PC-9 (cell line): Measurements from ENCODE around the gene HNRNPAB. TPM values are rescaled to one million over a fixed set of nuclear protein-coding genes. Genes with fewer than 3 reads are reported as not detected.

Experiments used
- BruUV-seq: library from RNA; stranded (reverse); fragments of 400-500 nt; replicated peaks from 2 replicates; lab custom pipeline; 2021; lab: Mats Ljungman, UMichigan
- CTCF ChIA-PET: fragments of 300-600 bp; sonication (Branson Sonifier 250); formaldehyde crosslinking; loops from one replicate; lab custom pipeline; 2022; ENCODE audit warnings: antibody characterized with exemption; lab: Charles Lee
- POLR2A ChIA-PET: fragments of 300-600 bp; sonication (Branson Sonifier 250); formaldehyde crosslinking; loops from one replicate; lab custom pipeline; 2022; ENCODE audit warnings: antibody characterized with exemption; ENCODE audit not compliant: unreplicated experiment; lab: Charles Lee
- DNase-seq, 2 experiments: peaks; one replicate each; pipeline versions ENCODE4 v3.0.0 to v3.0.0-alpha.2; 2015 to 2022; ENCODE audit warnings: mixed read lengths in 1 of 2
- H2AFZ ChIP-seq: fragments of 200-600 bp; sonication (generic); 2 replicates; pipeline ENCODE4 v1.8.1; 2017; ENCODE audit warnings: antibody characterized with exemption
- H3F3A ChIP-seq: fragments of 200-600 bp; sonication (generic); 2 replicates; pipeline ENCODE4 v1.8.1; 2017; ENCODE audit warnings: antibody characterized with exemption, mild to moderate bottlenecking, low read depth; ENCODE audit not compliant: insufficient read depth
- H3K27ac ChIP-seq: fragments of 200-600 bp; sonication (generic); 2 replicates; pipeline ENCODE4 v1.6.1; 2016; ENCODE audit warnings: mixed run types
- H3K27me3 ChIP-seq: fragments of 200-600 bp; sonication (generic); 2 replicates; pipeline ENCODE4 v1.6.1; 2016; ENCODE audit warnings: low read depth, mixed run types; ENCODE audit not compliant: insufficient read depth
- H3K36me3 ChIP-seq: fragments of 200-600 bp; sonication (generic); 2 replicates; pipeline ENCODE4 v1.6.1; 2016; ENCODE audit warnings: low read depth, mixed run types
- H3K4me1 ChIP-seq: fragments of 200-600 bp; sonication (generic); replicated peaks from 2 replicates; pipeline ENCODE4 v1.6.1; 2016; ENCODE audit warnings: mixed run types; ENCODE audit not compliant: insufficient read depth
- H3K4me2 ChIP-seq: fragments of 200-600 bp; sonication (generic); 2 replicates; pipeline ENCODE4 v1.6.1; 2017; ENCODE audit warnings: mixed run types
- H3K4me3 ChIP-seq: fragments of 200-600 bp; sonication (generic); 2 replicates; pipeline ENCODE4 v1.6.1; 2016; ENCODE audit warnings: mixed run types
- H3K79me2 ChIP-seq: fragments of 200-600 bp; sonication (generic); 2 replicates; pipeline ENCODE4 v1.6.1; 2017; ENCODE audit warnings: low read depth, mixed run types
- H3K9me2 ChIP-seq: fragments of 200-600 bp; sonication (generic); 2 replicates; pipeline ENCODE4 v1.8.1; 2017; ENCODE audit warnings: mild to moderate bottlenecking; ENCODE audit not compliant: insufficient read depth
- H3K9me3 ChIP-seq: fragments of 200-600 bp; sonication (generic); 2 replicates; pipeline ENCODE4 v1.8.1; 2016; ENCODE audit warnings: low read depth; ENCODE audit not compliant: insufficient read depth
- H4K20me1 ChIP-seq: fragments of 200-600 bp; sonication (generic); 2 replicates; pipeline ENCODE4 v1.8.1; 2017; ENCODE audit not compliant: insufficient read depth
- CTCF ChIP-seq: fragments of 200-600 bp; sonication (generic); conservative IDR thresholded peaks from 2 replicates; pipeline ENCODE4 v1.6.1; 2017; ENCODE audit warnings: mixed run types, antibody characterized with exemption, mild to moderate bottlenecking, moderate library complexity
- EZH2 ChIP-seq: fragments of 200-600 bp; sonication (generic); IDR thresholded peaks from 2 replicates; pipeline ENCODE4 v1.8.0; 2017; ENCODE audit warnings: antibody characterized with exemption, low read depth
- intact Hi-C: fragments of 100-400 bp; cut with micrococcal nuclease; formaldehyde crosslinking; loops from one replicate; pipeline ENCODE4 v1.10.0; 2022; ENCODE audit not compliant: unreplicated experiment
- total RNA-seq: library from RNA; stranded (reverse); gene quantifications from 2 replicates; pipeline ENCODE4 v1.2.3, GENCODE V29; 2021

Gene HNRNPAB
- total RNA-seq, 1 experiment from 2014 or later, result 193 TPM

GRCh38 chr5:178162481-178162880 lies 41.9 kb upstream of the HNRNPAB start:
- BruUV-seq, result no TSS peak
- CTCF ChIA-PET, result interaction anchor here (1.6 kb wide), 1 partner anchor 9 kb away, joined by 4 read pairs; the partner anchor contains the start of gene NHP2
- H3K27ac ChIP-seq, result no peak overlapping the region
- H3K4me3 ChIP-seq, result no peak overlapping the region
- no peaks in the 10 kb centered on the region for H3K79me2 ChIP-seq
- H4K20me1 ChIP-seq, result no peaks in the 10 kb centered on the region
- no peaks in the 10 kb centered on the region for H3F3A ChIP-seq
- no peak overlapping the region for H2AFZ ChIP-seq
- no peak for TF ChIP-seq EZH2
- no peak for TF ChIP-seq CTCF
- no peak overlapping the region for H3K4me2 ChIP-seq
- intact Hi-C loops, result loop anchor here (5.0 to 10.0 kb wide), 2 partner anchors 40 to 558 kb away; partner anchors contain the start of genes B4GALT7 and HNRNPAB
- no peaks in the 10 kb centered on the region for H3K9me2 ChIP-seq
- POLR2A ChIA-PET, result no interaction called here
- DNase-seq, result no peak
- no peaks in the 10 kb centered on the region; the same call in 1 of the 2 replicates for H3K27me3 ChIP-seq
- no peaks in the 10 kb centered on the region for H3K4me1 ChIP-seq
- H3K36me3 ChIP-seq, result no peaks in the 10 kb centered on the region
- no peaks in the 10 kb centered on the region for H3K9me3 ChIP-seq

GRCh38 chr5:178163772-178164735 lies 40.3 kb upstream of the HNRNPAB start:
- H3K4me2 ChIP-seq, result peak overlapping the region; percentile 62

More at GRCh38 chr5:178163772-178164735, 40.3 kb upstream of the HNRNPAB start:
- TF ChIP-seq EZH2 (no peak), CTCF (peak; percentile 96)
- no peaks in the 10 kb centered on the region for H3F3A ChIP-seq
- POLR2A ChIA-PET, result no interaction called here
- no peaks in the 10 kb centered on the region for H3K9me2 ChIP-seq
- H3K27me3 ChIP-seq, result no peaks in the 10 kb centered on the region; the same call in 1 of the 2 replicates
- no peaks in the 10 kb centered on the region for H3K79me2 ChIP-seq
- H2AFZ ChIP-seq, result no peak overlapping the region
- no TSS peak for BruUV-seq
- CTCF ChIA-PET, result interaction anchor here (1.2 kb wide), 1 partner anchor 86 kb away, joined by 14 read pairs; no protein-coding TSS in a partner anchor
- H3K4me1 ChIP-seq, result no peaks in the 10 kb centered on the region
- no peak overlapping the region for H3K27ac ChIP-seq
- H3K9me3 ChIP-seq, result no peaks in the 10 kb centered on the region
- DNase-seq, result peak; percentile 70 to 89
- no peaks in the 10 kb centered on the region for H3K36me3 ChIP-seq
- H3K4me3 ChIP-seq, result no peak overlapping the region
- intact Hi-C loops, result loop anchor here (1.0 to 10.0 kb wide), 3 partner anchors 38 to 559 kb away; partner anchors contain the start of genes B4GALT7 and HNRNPAB
- no peaks in the 10 kb centered on the region for H4K20me1 ChIP-seq
